Activated T-cell treated with anti-CD3 and anti-CD28 coated beads, Interleukin-2, amount 50 U/mL, for 24 hours (primary cell): ENCODE measurements around the gene HSD17B4.
A peak's percentile ranks its signal among the peaks of the same experiment; 100 is the strongest.
"Not testable (repeated sequence)": the region's sequence is repeated elsewhere in the genome, so short reads cannot be mapped to it uniquely, and the experiment has no call there.

ENCODE experiments used
- DNase-seq: peaks from one replicate; pipeline ENCODE4 v3.0.0-alpha.2; 2020
- H3K27ac Mint-ChIP-seq: 2 replicates; pipeline ENCODE4 v1.8.0; 2020; ENCODE audit warnings: mild to moderate bottlenecking, mixed read lengths
- H3K27me3 Mint-ChIP-seq: 2 replicates; pipeline ENCODE4 v1.8.0; 2020; ENCODE audit warnings: mixed read lengths
- H3K36me3 Mint-ChIP-seq: 2 replicates; pipeline ENCODE4 v1.8.0; 2020; ENCODE audit warnings: low read depth, mixed read lengths
- H3K4me1 Mint-ChIP-seq: 2 replicates; pipeline ENCODE4 v1.8.0; 2020; ENCODE audit warnings: low read depth, mixed read lengths
- H3K4me3 Mint-ChIP-seq: 2 replicates; pipeline ENCODE4 v1.8.0; 2020; ENCODE audit warnings: mild to moderate bottlenecking, moderate library complexity, mixed read lengths
- H3K9me3 Mint-ChIP-seq: 2 replicates; pipeline ENCODE4 v1.8.0; 2020; ENCODE audit warnings: mixed read lengths

The HSD17B4 gene

GRCh38 chr5:119452373-119453039 lies at the start of gene HSD17B4:
TSS of gene HSD17B4 (plus strand) at chr5:119452497. CDS start at chr5:119452576, 79 bp downstream.
- H3K9me3 Mint-ChIP-seq = no peaks in the 10 kb centered on the region
- DNase-seq = peak; percentile 88
- H3K4me3 Mint-ChIP-seq = peak within 1 kb of the TSS; percentile 91
- peak within 1 kb of the TSS; percentile 95 for H3K27ac Mint-ChIP-seq
- peaks cover 18% of the 10 kb centered on the region for H3K4me1 Mint-ChIP-seq
- no peaks in the 10 kb centered on the region for H3K27me3 Mint-ChIP-seq
- peaks cover 20% of the 10 kb centered on the region for H3K36me3 Mint-ChIP-seq

- DNase-seq = no peak
- Mint-ChIP-seq H3K9me3 (no peaks in the 10 kb centered on the region), H3K27ac (no peak overlapping the region), H3K27me3 (no peaks in the 10 kb centered on the region), H3K36me3 (peaks cover 16% of the 10 kb centered on the region), H3K4me1 (peaks cover 59% of the 10 kb centered on the region), H3K4me3 (no peak overlapping the region)
Observed at GRCh38 chr5:119402555-119402954, 49.7 kb upstream of the HSD17B4 start.

- Mint-ChIP-seq H3K36me3 (peaks cover 5% of the 10 kb centered on the region), H3K4me1 (peaks cover 47% of the 10 kb centered on the region), H3K9me3 (no peaks in the 10 kb centered on the region), H3K27ac (no peak overlapping the region), H3K4me3 (no peak overlapping the region), H3K27me3 (no peaks in the 10 kb centered on the region)
- no peak for DNase-seq
Observed at GRCh38 chr5:119404033-119404432, 48.3 kb upstream of the HSD17B4 start.

- Mint-ChIP-seq H3K27ac (no peak overlapping the region), H3K4me3 (no peak overlapping the region), H3K36me3 (no peaks in the 10 kb centered on the region), H3K27me3 (no peaks in the 10 kb centered on the region), H3K4me1 (peaks cover 47% of the 10 kb centered on the region), H3K9me3 (no peaks in the 10 kb centered on the region)
- DNase-seq = no peak
Observed at GRCh38 chr5:119405419-119405818, 46.9 kb upstream of the HSD17B4 start.

GRCh38 chr5:119406551-119407110 lies 45.7 kb upstream of the HSD17B4 start:
- Mint-ChIP-seq H3K4me3 (no peak overlapping the region), H3K36me3 (no peaks in the 10 kb centered on the region), H3K27ac (no peak overlapping the region), H3K27me3 (no peaks in the 10 kb centered on the region), H3K9me3 (no peaks in the 10 kb centered on the region), H3K4me1 (peaks cover 51% of the 10 kb centered on the region)
- no peak for DNase-seq

- H3K4me3 Mint-ChIP-seq = no peak overlapping the region
- H3K9me3 Mint-ChIP-seq = no peaks in the 10 kb centered on the region
- H3K27me3 Mint-ChIP-seq = no peaks in the 10 kb centered on the region
- H3K27ac Mint-ChIP-seq = peak overlapping the region; percentile 46
- no peaks in the 10 kb centered on the region for H3K36me3 Mint-ChIP-seq
- DNase-seq = no peak
- H3K4me1 Mint-ChIP-seq = peaks cover 50% of the 10 kb centered on the region
Observed at GRCh38 chr5:119409235-119409815, 43.0 kb upstream of the HSD17B4 start.

GRCh38 chr5:119410448-119411159 lies 41.7 kb upstream of the HSD17B4 start:
- H3K9me3 Mint-ChIP-seq = no peaks in the 10 kb centered on the region
- H3K4me3 Mint-ChIP-seq = no peak overlapping the region
- DNase-seq = no peak
- H3K27me3 Mint-ChIP-seq = no peaks in the 10 kb centered on the region
- H3K27ac Mint-ChIP-seq = peak overlapping the region; percentile 90
- H3K4me1 Mint-ChIP-seq = peaks cover 45% of the 10 kb centered on the region
- no peaks in the 10 kb centered on the region for H3K36me3 Mint-ChIP-seq

GRCh38 chr5:119411361-119412278 lies 40.7 kb upstream of the HSD17B4 start:
- Mint-ChIP-seq H3K36me3 (no peaks in the 10 kb centered on the region), H3K4me3 (peak overlapping the region; percentile 79), H3K4me1 (peaks cover 41% of the 10 kb centered on the region), H3K27ac (peak overlapping the region; percentile 90), H3K27me3 (no peaks in the 10 kb centered on the region), H3K9me3 (no peaks in the 10 kb centered on the region)
- DNase-seq = peak; percentile 63

- Mint-ChIP-seq H3K4me3 (peak overlapping the region; percentile 79), H3K9me3 (no peaks in the 10 kb centered on the region), H3K36me3 (no peaks in the 10 kb centered on the region), H3K27me3 (no peaks in the 10 kb centered on the region), H3K4me1 (peaks cover 43% of the 10 kb centered on the region), H3K27ac (peak overlapping the region; percentile 90)
- no peak for DNase-seq
Observed at GRCh38 chr5:119412279-119413227, 39.7 kb upstream of the HSD17B4 start.

- H3K4me3 Mint-ChIP-seq, DNase-seq, H3K36me3 Mint-ChIP-seq, H3K27ac Mint-ChIP-seq, H3K9me3 Mint-ChIP-seq, H3K27me3 Mint-ChIP-seq: not testable (repeated sequence)
- peaks cover 50% of the 10 kb centered on the region for H3K4me1 Mint-ChIP-seq
Observed at GRCh38 chr5:119414124-119414734, 38.1 kb upstream of the HSD17B4 start.

- Mint-ChIP-seq H3K4me3 (no peak overlapping the region), H3K27me3 (no peaks in the 10 kb centered on the region), H3K36me3 (no peaks in the 10 kb centered on the region), H3K4me1 (peaks cover 20% of the 10 kb centered on the region), H3K27ac (no peak overlapping the region), H3K9me3 (no peaks in the 10 kb centered on the region)
- no peak for DNase-seq
Observed at GRCh38 chr5:119417891-119418605, 34.2 kb upstream of the HSD17B4 start.

GRCh38 chr5:119418606-119419100 lies 33.6 kb upstream of the HSD17B4 start:
- Mint-ChIP-seq H3K4me3 (no peak overlapping the region), H3K36me3 (no peaks in the 10 kb centered on the region), H3K9me3 (no peaks in the 10 kb centered on the region), H3K27ac (no peak overlapping the region), H3K4me1 (peaks cover 20% of the 10 kb centered on the region), H3K27me3 (no peaks in the 10 kb centered on the region)
- DNase-seq = no peak
